ENCODE measurements around the gene OR51A4. TPM values are rescaled to one million over a fixed set of nuclear protein-coding genes. Genes with fewer than 3 reads are reported as not detected.

Gene OR51A4
- total and polyA plus RNA-seq, 12 donors, result not detected

GRCh38 chr11:4982678-4983077 is 35.3 kb upstream of the OR51A4 start:
- ATAC-seq (no peak), DNase-seq (no peak)
- Histone ChIP-seq H3K4me3 (no peak overlapping the region), H3K4me1 (no peaks in the 10 kb centered on the region), H3K27ac (no peak overlapping the region), H3K27me3 (no peaks in the 10 kb centered on the region), H3K9me3 (no peaks in the 10 kb centered on the region), H3K36me3 (no peaks in the 10 kb centered on the region)
- 82% methylated on average over 3 of the region's 3 CpGs for WGBS, 2 donors
- intact Hi-C loops (cut with DNase I), result no loop called here
- TF ChIP-seq CTCF (IDR thresholded peaks at IDR 0.05), result no peak

- ATAC-seq (no peak), DNase-seq (no peak)
- no peak for TF ChIP-seq CTCF (IDR thresholded peaks at IDR 0.05)
- no peaks in the 10 kb centered on the region for H3K9me3 ChIP-seq
- no peak overlapping the region for H3K4me3 ChIP-seq
- 39 to 41% methylated on average over 3 of the region's 3 CpGs for WGBS, 2 donors
- no peaks in the 10 kb centered on the region for H3K36me3 ChIP-seq
- no peaks in the 10 kb centered on the region for H3K4me1 ChIP-seq
- no peaks in the 10 kb centered on the region for H3K27me3 ChIP-seq
- intact Hi-C loops (cut with DNase I), result no loop called here
- H3K27ac ChIP-seq, result no peak overlapping the region
These were observed 31.6 kb upstream of the OR51A4 start for GRCh38 chr11:4979036-4979435.

DNA sequence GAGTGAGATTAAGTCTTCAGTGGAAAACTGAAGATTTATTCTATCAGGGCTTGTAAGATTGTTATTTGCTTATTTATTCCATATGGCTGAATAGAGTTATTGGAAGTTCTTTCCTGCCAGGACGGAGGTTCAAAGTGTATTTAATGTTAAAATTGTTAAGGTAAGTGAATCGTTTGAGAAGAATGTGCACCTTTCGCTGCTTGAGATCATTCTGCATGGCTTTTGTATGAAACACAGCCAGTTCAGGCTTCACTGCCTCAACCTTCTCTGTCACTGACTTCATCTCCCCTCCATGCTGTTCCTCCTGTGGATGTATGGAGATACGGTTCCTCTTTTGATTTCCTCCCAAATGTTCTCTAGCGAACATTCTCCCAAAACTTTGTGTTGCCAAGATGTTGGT is 28.0 kb upstream of the OR51A4 start:
- H3K4me1 ChIP-seq, result no peaks in the 10 kb centered on the region
- ATAC-seq (no peak), DNase-seq (no peak)
- H3K9me3 ChIP-seq, result no peaks in the 10 kb centered on the region
- H3K36me3 ChIP-seq, result no peaks in the 10 kb centered on the region
- WGBS, 2 donors, result 81 to 84% methylated on average over 5 of the region's 5 CpGs
- no peak overlapping the region for H3K27ac ChIP-seq
- intact Hi-C loops (cut with DNase I), result no loop called here
- TF ChIP-seq CTCF (IDR thresholded peaks at IDR 0.05), result no peak
- H3K4me3 ChIP-seq, result no peak overlapping the region
- no peaks in the 10 kb centered on the region for H3K27me3 ChIP-seq

DNA sequence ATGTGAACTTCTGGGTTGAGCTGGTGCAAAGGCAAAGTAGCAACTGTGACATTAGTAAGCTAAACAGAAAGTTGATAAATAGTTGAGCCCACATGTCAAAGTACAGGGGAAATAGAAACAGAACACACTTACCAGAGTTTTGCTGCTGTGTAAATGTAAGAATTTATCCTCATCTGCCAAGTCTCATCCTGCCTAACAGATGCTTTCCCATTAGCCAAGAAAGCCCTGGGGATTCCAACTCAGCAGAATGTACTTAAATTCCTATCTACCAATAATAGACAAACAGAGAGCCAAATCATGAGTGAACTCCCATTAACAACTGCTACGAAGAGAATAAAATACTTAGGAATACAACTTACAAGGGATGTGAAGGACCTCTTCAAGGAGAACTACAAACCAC is 15.4 kb upstream of the OR51A4 start:
- TF ChIP-seq CTCF (IDR thresholded peaks at IDR 0.05), result no peak
- H3K36me3 ChIP-seq, result no peaks in the 10 kb centered on the region

More for the DNA sequence above, 15.4 kb upstream of the OR51A4 start:
- ATAC-seq (no peak), DNase-seq (no peak)
- Histone ChIP-seq H3K27me3 (no peaks in the 10 kb centered on the region), H3K9me3 (peaks cover 0 to 9% (median 0%) of the 10 kb centered on the region in 11 donors), H3K4me1 (no peaks in the 10 kb centered on the region), H3K4me3 (no peak overlapping the region), H3K27ac (no peak overlapping the region)
- WGBS, 2 donors, result 40 to 54% methylated on average over 1 of the region's 1 CpG
- intact Hi-C loops (cut with DNase I), result loop anchor here in 1 of 10 donors (10.0 kb wide), 1 partner anchor 48 kb away; the partner anchor contains the start of gene OR51G2

Measured in heart right ventricle (tissue), 16 donors.